HEK293 (cell line): ENCODE measurements around the gene TECPR2.

Experiments used
- CTCF ChIA-PET: fragments of 350-600 bp; formaldehyde crosslinking; extraction: SDS; loops from one replicate; lab custom pipeline; 2021; ENCODE audit warnings: antibody characterized with exemption; lab: Yijun Ruan, JAX
- POLR2A ChIA-PET: fragments of 300-600 bp; formaldehyde crosslinking; extraction: SDS; loops from one replicate; lab custom pipeline; 2020; ENCODE audit warnings: antibody characterized with exemption, inconsistent platforms; lab: Yijun Ruan, JAX
- H3K27ac ChIP-seq: fragments of 200-500 bp; sonication (Bioruptor generic); 2 replicates; pipeline ENCODE4 v1.5.1; 2014; ENCODE audit warnings: low read depth, low read length, control low read depth, inconsistent platforms; ENCODE audit errors: extremely low read depth
- H3K36me3 ChIP-seq, 2 experiments: fragments of 200-500 bp in 1 of 2; sonication (Bioruptor generic) in 1 of 2; 1 replicate in 1 of 2; 2 replicates in 1 of 2; pipeline ENCODE4 v1.5.1; 2014 to 2017; ENCODE audit warnings: inconsistent platforms in 2 of 2, low read length in 2 of 2; ENCODE audit not compliant: control insufficient read depth in 2 of 2, insufficient read depth in 1 of 2
- H3K4me1 ChIP-seq: fragments of 200-500 bp; sonication (Bioruptor generic); 2 replicates; pipeline ENCODE4 v1.5.1; 2014; ENCODE audit warnings: mild to moderate bottlenecking, low read length, inconsistent platforms; ENCODE audit not compliant: control insufficient read depth, insufficient read depth
- H3K4me3 ChIP-seq: 2 replicates; pipeline ENCODE4 v1.5.1; 2011; ENCODE audit warnings: low read depth, mild to moderate bottlenecking, control low read depth, low read length, moderate library complexity
- H3K9me3 ChIP-seq: fragments of 200-500 bp; sonication (Bioruptor generic); 2 replicates; pipeline ENCODE4 v1.5.1; 2014; ENCODE audit warnings: low read depth, low read length, inconsistent platforms; ENCODE audit not compliant: control insufficient read depth, insufficient read depth
- ELK4 ChIP-seq: IDR thresholded peaks from 2 replicates; pipeline ENCODE4 v1.6.1; 2011; ENCODE audit warnings: mild to moderate bottlenecking, low read depth, low read length, borderline replicate concordance
- RBAK ChIP-seq: fragments of 450-650 bp; formaldehyde crosslinking; IDR thresholded peaks from 2 replicates; pipeline ENCODE4 v1.5.1; 2016; ENCODE audit warnings: missing biosample characterization, missing genetic modification characterization
- ZBTB6 ChIP-seq: fragments of 450-650 bp; formaldehyde crosslinking; IDR thresholded peaks from 2 replicates; pipeline ENCODE4 v1.5.1; 2017; ENCODE audit warnings: missing biosample characterization, missing genetic modification characterization
- ZFP37 ChIP-seq: fragments of 450-650 bp; formaldehyde crosslinking; IDR thresholded peaks from 2 replicates; pipeline ENCODE4 v1.5.1; 2016; ENCODE audit warnings: missing biosample characterization, missing genetic modification characterization
- ZNF133 ChIP-seq: fragments of 450-650 bp; formaldehyde crosslinking; IDR thresholded peaks from 2 replicates; pipeline ENCODE4 v1.5.1; 2016; ENCODE audit warnings: missing biosample characterization, missing genetic modification characterization
- ZNF335 ChIP-seq: fragments of 450-650 bp; formaldehyde crosslinking; conservative IDR thresholded peaks from 2 replicates; pipeline ENCODE4 v1.5.1; 2016; ENCODE audit warnings: missing biosample characterization, missing genetic modification characterization
- ZNF341 ChIP-seq: fragments of 450-650 bp; formaldehyde crosslinking; IDR thresholded peaks from 2 replicates; pipeline ENCODE4; 2016; ENCODE audit warnings: low read depth, missing biosample characterization, missing genetic modification characterization
- ZNF510 ChIP-seq: fragments of 450-650 bp; formaldehyde crosslinking; IDR thresholded peaks from 2 replicates; pipeline ENCODE4 v1.5.1; 2018; ENCODE audit warnings: mild to moderate bottlenecking, missing genetic modification characterization, missing biosample characterization; ENCODE audit not compliant: insufficient replicate concordance
- ZNF513 ChIP-seq: fragments of 450-650 bp; IDR thresholded peaks from 2 replicates; pipeline ENCODE4 v1.5.1; 2018; ENCODE audit warnings: missing biosample characterization, missing genetic modification characterization
- ZNF660 ChIP-seq: fragments of 450-650 bp; IDR thresholded peaks from 2 replicates; pipeline ENCODE4 v1.5.1; 2018; ENCODE audit warnings: missing biosample characterization, mild to moderate bottlenecking, missing genetic modification characterization
- ZNF704 ChIP-seq: fragments of 450-650 bp; formaldehyde crosslinking; IDR thresholded peaks from 2 replicates; pipeline ENCODE4 v1.5.1; 2016; ENCODE audit warnings: missing biosample characterization, missing genetic modification characterization
- TF ChIP-seq, protein P1 (sequence below): fragments of 450-650 bp; formaldehyde crosslinking; IDR thresholded peaks from 2 replicates; pipeline ENCODE4 v1.5.1; 2016; ENCODE audit warnings: missing biosample characterization, missing genetic modification characterization
- TF ChIP-seq, protein P2 (sequence below): fragments of 450-650 bp; formaldehyde crosslinking; IDR thresholded peaks from 2 replicates; pipeline ENCODE4 v1.5.1; 2016; ENCODE audit warnings: missing biosample characterization, missing genetic modification characterization, borderline replicate concordance
- TF ChIP-seq, protein P3 (sequence below): fragments of 450-650 bp; formaldehyde crosslinking; IDR thresholded peaks from 2 replicates; pipeline ENCODE4 v1.5.1; 2016; ENCODE audit warnings: missing biosample characterization, missing genetic modification characterization

TECPR2 gene

GRCh38 chr14:102484316-102484715 is 121.6 kb downstream of the TECPR2 start:
- H3K27ac ChIP-seq, result no peak overlapping the region
- H3K36me3 ChIP-seq, result no peaks in the 10 kb centered on the region; a peak in 1 of 3 replicates
- no peak for TF ChIP-seq ZNF133
- TF ChIP-seq, protein P1, sequence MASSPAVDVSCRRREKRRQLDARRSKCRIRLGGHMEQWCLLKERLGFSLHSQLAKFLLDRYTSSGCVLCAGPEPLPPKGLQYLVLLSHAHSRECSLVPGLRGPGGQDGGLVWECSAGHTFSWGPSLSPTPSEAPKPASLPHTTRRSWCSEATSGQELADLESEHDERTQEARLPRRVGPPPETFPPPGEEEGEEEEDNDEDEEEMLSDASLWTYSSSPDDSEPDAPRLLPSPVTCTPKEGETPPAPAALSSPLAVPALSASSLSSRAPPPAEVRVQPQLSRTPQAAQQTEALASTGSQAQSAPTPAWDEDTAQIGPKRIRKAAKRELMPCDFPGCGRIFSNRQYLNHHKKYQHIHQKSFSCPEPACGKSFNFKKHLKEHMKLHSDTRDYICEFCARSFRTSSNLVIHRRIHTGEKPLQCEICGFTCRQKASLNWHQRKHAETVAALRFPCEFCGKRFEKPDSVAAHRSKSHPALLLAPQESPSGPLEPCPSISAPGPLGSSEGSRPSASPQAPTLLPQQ, result 0 out of 2 replicates have a peak, but pooled peaks have one; percentile 21
- ChIA-PET POLR2A (no interaction called here), CTCF (interaction anchor here (1.1 to 1.2 kb wide), 2 partner anchors 8 to 47 kb away, joined by 3 read pairs; no protein-coding TSS in a partner anchor)
- H3K4me1 ChIP-seq, result no peaks in the 10 kb centered on the region
- no peaks in the 10 kb centered on the region for H3K9me3 ChIP-seq
- H3K4me3 ChIP-seq, result no peak overlapping the region

- POLR2A ChIA-PET, result no interaction called here
Observed at GRCh38 chr14:102485693-102486512, 123.2 kb downstream of the TECPR2 start.

GRCh38 chr14:102486513-102487203 is 123.9 kb downstream of the TECPR2 start:
- H3K4me3 ChIP-seq, result no peak overlapping the region
- ChIA-PET CTCF (interaction anchor here (0.7 kb wide), 1 partner anchor 23 kb away, joined by 3 read pairs; no protein-coding TSS in a partner anchor), POLR2A (no interaction called here)
- no peaks in the 10 kb centered on the region; a peak in 1 of 3 replicates for H3K36me3 ChIP-seq
- no peak overlapping the region for H3K27ac ChIP-seq
- H3K4me1 ChIP-seq, result no peaks in the 10 kb centered on the region
- TF ChIP-seq ZNF335 (tag by site-specific recombination), result no peak
- TF ChIP-seq ZFP37, result no peak
- no peak for TF ChIP-seq ZBTB6 (tag by site-specific recombination)
- TF ChIP-seq ZNF513 (tag by site-specific recombination), result no peak
- TF ChIP-seq ZNF660 (tag by site-specific recombination), result no peak
- no peak for TF ChIP-seq ZNF341 (tag by site-specific recombination)
- TF ChIP-seq, protein P2, sequence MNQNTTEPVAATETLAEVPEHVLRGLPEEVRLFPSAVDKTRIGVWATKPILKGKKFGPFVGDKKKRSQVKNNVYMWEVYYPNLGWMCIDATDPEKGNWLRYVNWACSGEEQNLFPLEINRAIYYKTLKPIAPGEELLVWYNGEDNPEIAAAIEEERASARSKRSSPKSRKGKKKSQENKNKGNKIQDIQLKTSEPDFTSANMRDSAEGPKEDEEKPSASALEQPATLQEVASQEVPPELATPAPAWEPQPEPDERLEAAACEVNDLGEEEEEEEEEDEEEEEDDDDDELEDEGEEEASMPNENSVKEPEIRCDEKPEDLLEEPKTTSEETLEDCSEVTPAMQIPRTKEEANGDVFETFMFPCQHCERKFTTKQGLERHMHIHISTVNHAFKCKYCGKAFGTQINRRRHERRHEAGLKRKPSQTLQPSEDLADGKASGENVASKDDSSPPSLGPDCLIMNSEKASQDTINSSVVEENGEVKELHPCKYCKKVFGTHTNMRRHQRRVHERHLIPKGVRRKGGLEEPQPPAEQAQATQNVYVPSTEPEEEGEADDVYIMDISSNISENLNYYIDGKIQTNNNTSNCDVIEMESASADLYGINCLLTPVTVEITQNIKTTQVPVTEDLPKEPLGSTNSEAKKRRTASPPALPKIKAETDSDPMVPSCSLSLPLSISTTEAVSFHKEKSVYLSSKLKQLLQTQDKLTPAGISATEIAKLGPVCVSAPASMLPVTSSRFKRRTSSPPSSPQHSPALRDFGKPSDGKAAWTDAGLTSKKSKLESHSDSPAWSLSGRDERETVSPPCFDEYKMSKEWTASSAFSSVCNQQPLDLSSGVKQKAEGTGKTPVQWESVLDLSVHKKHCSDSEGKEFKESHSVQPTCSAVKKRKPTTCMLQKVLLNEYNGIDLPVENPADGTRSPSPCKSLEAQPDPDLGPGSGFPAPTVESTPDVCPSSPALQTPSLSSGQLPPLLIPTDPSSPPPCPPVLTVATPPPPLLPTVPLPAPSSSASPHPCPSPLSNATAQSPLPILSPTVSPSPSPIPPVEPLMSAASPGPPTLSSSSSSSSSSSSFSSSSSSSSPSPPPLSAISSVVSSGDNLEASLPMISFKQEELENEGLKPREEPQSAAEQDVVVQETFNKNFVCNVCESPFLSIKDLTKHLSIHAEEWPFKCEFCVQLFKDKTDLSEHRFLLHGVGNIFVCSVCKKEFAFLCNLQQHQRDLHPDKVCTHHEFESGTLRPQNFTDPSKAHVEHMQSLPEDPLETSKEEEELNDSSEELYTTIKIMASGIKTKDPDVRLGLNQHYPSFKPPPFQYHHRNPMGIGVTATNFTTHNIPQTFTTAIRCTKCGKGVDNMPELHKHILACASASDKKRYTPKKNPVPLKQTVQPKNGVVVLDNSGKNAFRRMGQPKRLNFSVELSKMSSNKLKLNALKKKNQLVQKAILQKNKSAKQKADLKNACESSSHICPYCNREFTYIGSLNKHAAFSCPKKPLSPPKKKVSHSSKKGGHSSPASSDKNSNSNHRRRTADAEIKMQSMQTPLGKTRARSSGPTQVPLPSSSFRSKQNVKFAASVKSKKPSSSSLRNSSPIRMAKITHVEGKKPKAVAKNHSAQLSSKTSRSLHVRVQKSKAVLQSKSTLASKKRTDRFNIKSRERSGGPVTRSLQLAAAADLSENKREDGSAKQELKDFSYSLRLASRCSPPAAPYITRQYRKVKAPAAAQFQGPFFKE (tag by site-specific recombination), result no peak
- no peak for TF ChIP-seq ELK4
- no peak for TF ChIP-seq ZNF704 (tag by site-specific recombination)
- no peaks in the 10 kb centered on the region for H3K9me3 ChIP-seq

More at GRCh38 chr14:102485693-102486512, 123.2 kb downstream of the TECPR2 start:
- CTCF ChIA-PET, result interaction anchor here (1.2 kb wide), 1 partner anchor 49 kb away, joined by 3 read pairs; no protein-coding TSS in a partner anchor
- no peaks in the 10 kb centered on the region for H3K9me3 ChIP-seq
- TF ChIP-seq, protein P3, sequence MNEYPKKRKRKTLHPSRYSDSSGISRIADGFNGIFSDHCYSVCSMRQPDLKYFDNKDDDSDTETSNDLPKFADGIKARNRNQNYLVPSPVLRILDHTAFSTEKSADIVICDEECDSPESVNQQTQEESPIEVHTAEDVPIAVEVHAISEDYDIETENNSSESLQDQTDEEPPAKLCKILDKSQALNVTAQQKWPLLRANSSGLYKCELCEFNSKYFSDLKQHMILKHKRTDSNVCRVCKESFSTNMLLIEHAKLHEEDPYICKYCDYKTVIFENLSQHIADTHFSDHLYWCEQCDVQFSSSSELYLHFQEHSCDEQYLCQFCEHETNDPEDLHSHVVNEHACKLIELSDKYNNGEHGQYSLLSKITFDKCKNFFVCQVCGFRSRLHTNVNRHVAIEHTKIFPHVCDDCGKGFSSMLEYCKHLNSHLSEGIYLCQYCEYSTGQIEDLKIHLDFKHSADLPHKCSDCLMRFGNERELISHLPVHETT (tag by site-specific recombination), result no peak
- TF ChIP-seq ZNF510 (no peak), RBAK (tag by site-specific recombination) (no peak)
- no peaks in the 10 kb centered on the region for H3K4me1 ChIP-seq
- no peak overlapping the region for H3K27ac ChIP-seq
- no peaks in the 10 kb centered on the region; a peak in 1 of 3 replicates for H3K36me3 ChIP-seq
- H3K4me3 ChIP-seq, result no peak overlapping the region
